NCI-H526 treated with DMSO at 0.1 percent for 48 hours (cell line): ENCODE measurements around the gene CFAP61.
A peak's percentile ranks its signal among the peaks of the same experiment; 100 is the strongest.
"Not testable (repeated sequence)": the region's sequence is repeated elsewhere in the genome, so short reads cannot be mapped to it uniquely, and the experiment has no call there.

ENCODE experiments used
- DNase-seq: peaks from one replicate; lab custom pipeline; 2025; lab: John Stamatoyannopoulos, UW

CFAP61 gene

GRCh38 chr20:20095114-20095872 is 43.0 kb downstream of the CFAP61 start:
- no peak for DNase-seq

- DNase-seq: no peak
Measured at GRCh38 chr20:20096421-20096820, 44.1 kb downstream of the CFAP61 start.

DNA sequence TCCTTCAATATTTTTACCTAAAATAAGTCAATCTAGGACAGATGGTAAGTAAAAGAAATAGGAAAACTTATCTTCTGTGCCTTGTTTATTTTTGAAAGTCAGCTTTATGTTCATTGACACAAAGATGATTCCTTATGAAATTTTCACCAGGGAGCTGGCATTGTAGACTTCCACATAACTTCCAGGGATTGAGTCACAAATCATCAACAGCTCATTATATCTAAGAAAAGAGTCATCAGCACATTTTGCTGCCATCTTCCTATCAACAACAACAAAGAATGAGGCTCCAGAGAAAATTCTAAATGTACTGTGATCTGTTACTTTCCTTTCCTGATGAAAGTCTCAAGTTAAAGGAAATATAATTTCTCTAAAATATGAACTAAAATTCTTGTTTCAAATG is 48.5 kb downstream of the CFAP61 start:
- DNase-seq: no peak

DNA sequence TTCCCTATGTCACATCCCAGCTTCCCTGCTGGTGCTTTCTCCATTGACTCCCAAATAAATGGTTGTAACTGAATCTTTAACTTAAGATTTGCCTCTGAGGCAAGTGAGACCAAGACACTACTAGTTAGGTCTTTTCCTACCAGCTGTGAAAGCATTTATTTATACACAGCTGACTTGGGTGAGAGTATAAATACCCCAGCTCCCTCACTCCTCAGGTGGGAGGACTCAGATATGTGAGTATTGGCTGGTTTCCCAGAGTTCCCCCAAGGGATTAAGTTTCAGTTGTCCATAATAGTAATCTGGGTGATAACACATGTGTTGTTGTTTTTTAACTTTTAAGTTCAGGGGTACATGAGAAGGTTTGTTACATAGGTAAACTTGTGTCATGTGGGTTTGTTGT is 49.8 kb downstream of the CFAP61 start:
- DNase-seq: no peak

DNA sequence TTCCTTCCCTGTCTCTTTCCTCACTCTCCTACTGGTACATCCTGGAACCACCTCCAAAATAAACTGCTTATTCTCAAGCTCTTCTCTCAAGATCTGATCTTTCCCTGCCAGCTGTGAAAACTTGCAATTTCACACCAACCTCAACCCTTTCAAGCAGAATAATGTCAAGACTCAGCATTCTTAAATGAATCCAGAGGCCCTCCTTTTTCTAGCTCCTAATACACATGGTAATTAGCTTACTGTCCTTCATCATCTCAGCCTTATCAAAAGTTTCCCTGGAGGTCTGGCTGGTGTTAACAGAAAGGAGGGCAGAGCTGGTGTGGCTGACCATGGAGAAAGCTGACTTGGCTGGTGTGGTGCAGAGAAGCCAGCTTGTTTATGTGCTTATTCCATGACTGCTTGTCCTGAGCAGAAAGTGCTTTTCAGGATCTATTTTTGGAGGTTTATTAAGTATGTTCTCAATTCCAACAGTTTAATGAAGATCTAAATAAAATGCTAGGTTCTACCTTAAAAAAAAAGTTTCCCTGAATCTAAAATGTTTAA is 50.5 kb downstream of the CFAP61 start:
- no peak for DNase-seq

DNA sequence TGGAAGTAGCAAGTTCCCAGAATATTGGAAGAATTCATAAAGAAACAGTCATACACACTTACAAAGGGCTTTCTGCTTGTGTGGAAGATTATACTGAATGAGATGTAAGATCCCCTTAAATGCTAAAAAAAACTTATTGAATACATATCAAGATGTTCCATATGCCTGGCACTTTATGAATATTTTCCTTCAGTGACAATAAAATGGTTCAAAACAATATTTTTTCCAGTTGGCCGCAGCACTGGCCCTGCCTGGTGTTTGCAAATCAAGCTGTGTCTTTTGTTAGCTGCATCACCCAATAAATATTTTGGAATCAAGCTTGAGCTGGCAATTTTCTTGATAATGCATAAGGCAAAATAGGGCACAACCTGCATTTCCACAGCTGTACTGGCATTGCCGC is 51.2 kb downstream of the CFAP61 start:
- DNase-seq: no peak

- DNase-seq: not testable (repeated sequence)
Measured at GRCh38 chr20:20123187-20123586, 70.9 kb downstream of the CFAP61 start.

GRCh38 chr20:20130399-20130798 is 78.1 kb downstream of the CFAP61 start:
- DNase-seq: peak; percentile 18

- no peak for DNase-seq
Measured at GRCh38 chr20:20134941-20135575, 82.7 kb downstream of the CFAP61 start.

DNA sequence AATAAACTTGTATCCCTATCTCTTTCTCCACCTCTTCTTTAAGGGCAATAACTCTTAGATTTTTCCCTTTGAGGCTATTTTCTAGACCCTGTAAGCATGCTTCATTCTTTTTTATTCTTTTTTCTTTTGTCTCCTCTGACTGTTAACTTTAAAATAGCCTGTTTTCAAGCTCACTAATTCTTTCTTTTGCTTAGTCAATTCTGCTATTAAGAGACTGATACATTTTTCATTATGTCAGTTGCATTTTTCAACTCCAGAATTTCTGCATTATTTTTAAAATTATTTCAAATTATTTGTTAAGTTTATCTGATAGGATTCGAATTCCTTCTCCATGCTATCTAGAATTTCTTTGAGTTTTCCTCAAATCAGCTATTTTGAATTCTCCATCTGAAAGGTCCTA is 84.0 kb downstream of the CFAP61 start:
- no peak for DNase-seq

DNA sequence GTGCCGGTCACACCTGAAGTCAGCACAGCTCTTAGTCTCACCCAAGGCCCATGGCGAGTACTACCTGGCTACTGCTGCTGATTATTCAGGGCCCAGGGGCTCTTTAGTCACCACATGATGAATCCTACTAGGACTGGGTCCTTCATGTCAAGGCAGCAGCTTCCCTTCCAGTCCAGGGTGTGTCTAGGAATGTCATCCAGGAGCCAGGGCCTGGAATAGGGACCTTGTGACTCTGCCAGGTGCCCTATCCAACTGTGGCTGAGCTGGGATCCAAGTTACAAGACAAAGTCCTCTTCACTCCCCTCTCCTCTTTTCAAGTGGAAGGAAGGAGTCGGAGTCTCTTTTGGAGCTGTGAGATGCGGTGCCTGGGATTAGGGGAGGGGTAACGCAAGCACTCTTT is 85.5 kb downstream of the CFAP61 start:
- no peak for DNase-seq

- DNase-seq: no peak
Measured at GRCh38 chr20:20138301-20139064, 86.2 kb downstream of the CFAP61 start.

- DNase-seq: no peak
Measured at GRCh38 chr20:20139403-20139802, 87.1 kb downstream of the CFAP61 start.

DNA sequence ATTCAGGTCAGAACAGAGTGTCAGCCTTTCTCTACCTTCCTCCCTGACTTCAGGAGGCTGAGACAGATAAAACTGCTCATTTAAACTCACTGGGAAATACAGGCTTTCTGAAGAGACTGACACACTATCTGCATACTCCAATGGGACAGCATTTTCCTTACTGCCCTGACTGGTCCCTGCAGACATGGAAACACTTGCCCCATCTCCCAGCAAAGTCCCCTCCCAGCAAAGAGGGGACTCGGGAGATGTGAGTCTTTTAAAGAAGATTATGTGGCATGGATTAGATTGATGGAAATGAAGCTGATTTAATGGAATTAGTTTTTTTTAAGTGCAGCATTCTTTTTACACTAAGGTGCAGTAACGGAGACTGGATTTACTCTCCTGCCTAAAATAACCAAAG is 90.8 kb downstream of the CFAP61 start:
- DNase-seq: no peak

GRCh38 chr20:20143646-20144045 is 91.3 kb downstream of the CFAP61 start:
- no peak for DNase-seq

DNA sequence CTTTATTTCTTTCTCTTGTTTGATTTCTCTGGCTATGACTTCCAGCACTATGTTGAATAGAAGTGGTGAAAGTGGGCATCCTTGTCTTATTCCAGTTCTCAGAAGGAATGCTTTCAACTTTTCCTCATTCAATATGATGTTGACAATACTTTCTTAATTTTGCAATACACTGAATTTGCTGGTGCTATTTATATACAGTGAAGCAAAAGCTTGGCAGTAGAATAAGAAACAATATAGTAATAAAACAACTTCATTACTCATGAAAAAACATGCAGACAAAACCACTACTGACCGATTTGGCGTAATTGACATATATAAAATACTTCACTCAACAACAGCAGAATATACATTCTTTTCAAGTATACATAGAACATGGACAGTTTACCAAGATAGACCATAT is 96.4 kb downstream of the CFAP61 start:
- no peak for DNase-seq

DNA sequence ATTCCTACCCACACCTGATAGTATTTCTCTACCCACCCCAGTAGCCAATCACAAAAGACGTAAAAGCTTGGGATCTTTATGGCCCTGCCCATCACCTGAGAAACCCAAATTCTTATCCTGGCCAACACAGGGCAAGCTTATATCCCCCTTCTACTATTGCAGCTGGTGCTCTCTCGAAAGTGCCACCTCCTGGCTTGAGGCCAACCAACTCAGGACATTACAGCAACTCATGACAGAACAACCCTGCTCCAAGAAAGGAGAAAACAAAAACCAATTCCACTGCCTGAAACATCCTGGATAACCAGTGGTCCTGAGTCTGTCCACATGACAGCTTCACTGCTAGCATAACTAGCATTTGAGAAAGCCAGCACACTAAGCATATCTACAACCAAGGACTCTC is 97.9 kb downstream of the CFAP61 start:
- no peak for DNase-seq

GRCh38 chr20:20160520-20160919 is 108.2 kb downstream of the CFAP61 start:
- DNase-seq: no peak

DNA sequence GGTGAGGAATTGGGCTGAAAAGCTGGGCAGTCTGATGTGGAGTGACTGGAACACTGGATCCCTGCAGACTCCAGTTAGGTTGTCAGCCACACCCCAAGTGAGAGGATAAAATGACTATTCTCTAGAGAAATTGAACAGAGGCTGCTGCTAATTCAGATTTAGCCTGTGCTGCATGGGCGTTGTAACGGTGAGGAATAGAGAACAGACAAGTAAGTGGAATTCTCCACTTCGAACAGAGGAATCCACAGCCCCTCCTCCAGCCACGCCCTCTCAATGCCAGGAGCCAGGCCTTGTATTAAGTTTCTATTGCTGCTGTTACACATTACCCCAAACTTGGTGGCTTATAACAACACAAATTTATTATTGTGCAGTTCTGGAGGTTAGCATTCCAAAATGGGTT is 109.3 kb downstream of the CFAP61 start:
- no peak for DNase-seq

DNA sequence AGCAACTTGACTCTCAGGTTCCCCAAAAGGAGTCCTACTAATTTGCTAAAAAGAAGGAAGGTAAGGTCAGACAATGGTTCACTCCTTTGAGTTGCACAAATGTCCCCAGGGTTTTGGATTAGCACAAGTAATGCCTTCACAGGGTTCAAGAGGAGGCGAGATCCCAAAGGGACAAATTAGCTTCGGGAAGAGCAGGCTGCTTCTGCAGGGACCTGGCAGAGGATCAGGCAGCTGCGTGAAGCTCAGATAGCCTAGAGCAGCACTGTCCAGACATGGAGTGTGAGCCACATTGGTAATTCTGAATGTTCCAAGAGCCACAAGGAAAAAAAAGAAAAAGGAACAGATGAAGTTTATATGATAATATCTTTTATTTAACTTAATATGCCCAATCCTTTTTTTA is 115.4 kb downstream of the CFAP61 start:
- no peak for DNase-seq

GRCh38 chr20:20173254-20173653 is 120.9 kb downstream of the CFAP61 start:
- DNase-seq: no peak

DNA sequence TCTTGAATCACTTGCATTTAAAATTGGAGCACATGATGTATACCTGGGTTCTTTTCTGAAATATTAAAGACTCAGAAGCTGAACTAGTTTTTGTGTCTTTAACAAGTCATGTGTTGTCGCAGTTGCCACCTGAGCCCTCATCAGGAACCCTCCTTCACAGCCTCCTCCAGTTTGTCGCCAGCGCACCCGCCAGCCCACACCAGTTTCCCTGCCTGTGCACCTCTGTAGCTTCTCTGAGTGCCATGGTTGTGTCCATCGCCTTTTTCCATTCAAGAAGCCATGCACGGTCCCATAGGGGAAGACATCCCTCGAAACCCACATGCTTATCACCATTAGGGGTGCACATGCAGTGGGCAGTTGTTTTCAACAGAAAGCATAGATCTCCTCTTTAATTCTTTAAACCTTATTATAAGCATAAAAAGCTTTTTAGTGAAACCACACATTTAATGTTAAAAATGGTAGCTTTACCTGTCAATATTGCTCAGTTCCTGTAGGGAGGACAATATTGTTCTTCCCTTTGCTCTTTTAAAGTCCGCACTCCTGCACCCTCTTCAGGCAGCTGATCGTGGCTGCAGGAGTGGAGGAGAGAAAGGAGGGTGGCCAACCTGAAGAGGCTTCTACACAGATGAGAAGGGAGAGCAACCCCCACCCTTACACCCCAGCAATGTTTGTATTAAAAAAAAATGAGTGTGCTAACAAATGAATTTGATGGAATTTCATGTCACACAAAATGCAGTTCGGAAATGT is 121.9 kb downstream of the CFAP61 start:
- DNase-seq: no peak
